GM19099 (cell line): ENCODE results near the gene CRACDL.

ENCODE experiments used
- POLR2A ChIP-seq: IDR thresholded peaks from 3 replicates; pipeline ENCODE4 v1.6.1; 2011; ENCODE audit warnings: low read depth; ENCODE audit not compliant: insufficient read length; ENCODE audit errors: extremely low read depth

Gene CRACDL

DNA sequence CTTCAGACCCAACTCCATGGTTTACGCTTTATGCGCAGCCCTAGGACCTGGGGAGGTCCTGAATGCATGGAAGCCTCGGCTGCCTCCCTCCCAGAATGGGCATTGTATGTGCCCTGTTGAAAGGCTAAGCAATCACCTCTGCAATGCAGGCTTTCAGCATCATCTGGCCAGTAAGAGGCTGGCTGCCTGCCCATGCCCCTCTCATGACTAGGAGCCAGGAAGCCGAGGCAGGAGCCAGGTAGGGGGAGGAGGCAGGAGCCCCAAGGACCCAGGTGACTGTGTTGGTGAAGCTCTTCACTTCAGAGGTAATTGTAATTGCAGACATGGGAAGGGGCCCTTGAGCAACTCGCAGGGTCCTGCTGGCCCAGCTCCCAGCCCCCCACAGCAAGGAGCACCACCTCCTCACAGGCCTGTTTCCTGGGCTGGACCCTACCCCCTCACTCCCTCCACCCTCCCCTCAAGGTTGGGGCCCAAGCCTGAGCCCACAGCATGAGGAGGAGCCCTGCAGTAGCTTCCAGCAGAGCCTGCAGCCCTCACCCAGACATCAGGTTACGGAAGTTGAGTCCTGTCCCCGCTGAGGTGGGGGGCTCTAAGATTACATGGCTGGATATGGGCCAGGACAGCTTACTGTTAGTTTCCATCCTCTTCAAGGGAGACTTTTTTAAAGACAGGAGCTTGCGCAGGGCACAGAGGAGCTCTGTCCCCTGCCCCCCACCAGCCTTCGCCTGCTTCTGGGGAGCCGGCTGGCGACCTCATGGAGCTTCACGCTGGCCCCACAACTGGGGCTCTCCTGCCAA, 21.9 kb downstream of the CRACDL start:
- TF ChIP-seq POLR2A, result no peak

DNA sequence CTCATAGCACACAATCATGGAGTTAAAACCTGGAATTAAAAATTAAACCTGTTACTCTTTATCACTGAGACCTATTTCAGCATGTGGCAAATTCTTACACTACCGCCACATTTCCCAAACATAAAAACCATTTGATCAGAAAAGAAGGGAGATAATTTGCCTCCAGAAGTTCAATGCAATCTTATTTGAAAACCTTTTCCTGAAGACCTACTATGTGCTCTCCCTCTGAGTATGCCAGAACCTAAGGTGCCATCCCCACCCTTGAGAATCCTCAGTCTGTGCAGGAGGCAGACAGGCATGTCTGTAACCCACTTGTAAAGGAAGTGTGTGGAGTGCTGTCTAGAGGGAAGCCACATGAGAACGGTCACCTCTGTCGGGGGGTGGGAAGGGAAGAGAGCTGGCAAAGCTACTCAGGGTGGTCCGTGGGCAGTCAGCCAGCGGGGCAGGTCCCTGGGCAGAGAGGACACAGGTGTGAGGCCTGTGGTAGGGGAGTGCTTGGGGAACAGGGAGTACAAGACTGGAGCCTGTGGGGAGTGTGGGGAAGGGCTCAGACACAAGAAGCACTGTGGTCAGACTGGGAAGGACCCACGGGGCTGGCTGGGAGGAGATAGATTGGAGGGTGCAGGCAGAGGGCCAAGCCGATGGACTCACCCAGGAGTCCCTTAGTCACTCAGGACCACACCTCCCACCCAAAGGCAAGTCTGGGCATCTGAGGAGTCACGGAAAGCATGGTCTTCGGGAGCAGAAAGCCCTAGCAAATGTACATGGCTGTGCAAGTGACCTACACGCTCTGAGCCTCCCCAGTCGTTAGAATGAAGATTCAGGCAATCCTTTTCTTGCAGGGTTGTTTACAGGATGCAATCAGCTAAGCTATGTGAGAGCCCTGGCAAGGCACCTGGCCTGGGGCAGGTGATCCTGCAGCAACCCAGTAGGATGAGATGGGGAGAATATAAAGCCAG, 22.8 kb downstream of the CRACDL start:
- no peak for TF ChIP-seq POLR2A

DNA sequence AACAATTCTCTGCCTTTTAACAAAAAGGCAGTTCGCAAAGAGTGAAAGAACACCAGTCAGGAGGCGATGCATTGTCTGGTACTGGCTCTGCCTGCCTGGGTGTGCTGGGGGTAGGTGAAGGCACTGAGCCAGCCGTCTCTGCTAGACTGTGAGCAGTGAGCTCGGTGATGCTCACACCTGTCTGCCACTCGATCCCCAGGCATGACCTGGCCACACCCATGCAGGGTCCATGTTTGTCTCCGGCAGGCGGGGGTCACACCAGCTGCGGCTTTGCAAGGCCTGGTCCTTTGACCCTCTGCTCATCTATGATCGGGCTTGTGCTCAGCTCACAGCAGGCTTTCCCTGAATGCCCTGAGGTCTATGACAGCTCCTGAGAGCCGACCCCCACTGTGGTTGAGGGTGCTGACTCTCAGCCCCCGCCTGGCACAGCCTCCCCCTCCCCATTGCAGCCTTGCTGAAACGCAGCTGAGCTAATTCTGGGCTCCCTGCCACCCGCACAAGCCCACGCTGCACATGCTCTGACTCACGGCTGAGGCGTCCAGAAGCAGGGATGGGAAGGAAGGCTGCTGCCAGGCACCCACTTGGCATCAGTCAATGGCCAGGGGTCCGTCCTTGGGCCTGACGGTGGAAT, 23.7 kb downstream of the CRACDL start:
- no peak for TF ChIP-seq POLR2A

DNA sequence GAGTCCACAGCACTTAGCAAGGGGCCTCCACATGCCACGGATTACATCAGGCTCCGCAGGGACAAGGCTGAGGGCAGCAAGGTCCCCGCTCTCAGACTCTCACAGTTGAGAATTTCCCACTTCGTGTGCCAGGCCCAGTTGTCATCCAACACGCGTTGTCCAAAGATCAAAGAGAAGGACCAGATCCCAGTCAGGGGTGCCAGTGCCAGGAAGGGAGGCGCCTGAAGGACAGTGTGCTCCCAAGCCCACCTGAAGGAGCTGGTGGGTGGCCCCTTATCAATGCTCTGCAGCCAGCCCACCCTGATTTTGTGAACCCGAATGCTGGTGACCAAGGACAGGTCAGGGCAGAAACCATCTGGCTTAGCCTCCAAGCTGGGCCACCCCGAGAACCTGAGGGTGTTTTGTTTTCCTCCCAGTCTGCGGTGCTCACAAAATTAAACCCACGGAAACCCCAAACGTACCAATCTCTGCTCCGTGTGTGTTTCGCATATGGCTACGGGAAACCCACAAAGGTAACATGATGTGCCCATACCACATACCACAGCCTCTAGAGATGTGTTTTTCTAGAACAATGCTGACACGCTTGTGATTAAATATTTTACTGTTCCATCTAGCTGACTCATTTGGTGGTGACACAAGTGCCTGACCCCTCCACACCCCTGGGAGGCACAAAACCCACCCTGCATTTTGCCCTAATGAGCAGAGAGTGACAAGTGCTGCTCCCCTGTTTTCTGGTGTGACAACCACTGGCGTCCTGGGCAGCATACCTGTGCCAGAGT, 24.5 kb downstream of the CRACDL start:
- no peak for TF ChIP-seq POLR2A

DNA sequence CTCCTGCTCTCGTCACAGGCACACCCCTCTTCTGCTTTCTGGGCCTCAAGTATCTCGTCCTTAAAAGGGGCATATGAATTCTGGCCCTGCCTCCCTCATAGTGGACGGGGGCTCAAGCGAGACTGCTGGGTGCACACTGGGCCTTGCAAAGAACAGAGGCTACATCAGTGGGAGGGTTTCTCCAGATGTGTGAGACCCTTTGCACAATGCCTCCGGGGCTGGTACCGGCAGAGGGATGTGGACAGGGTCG, 25.0 kb downstream of the CRACDL start:
- TF ChIP-seq POLR2A, result no peak

DNA sequence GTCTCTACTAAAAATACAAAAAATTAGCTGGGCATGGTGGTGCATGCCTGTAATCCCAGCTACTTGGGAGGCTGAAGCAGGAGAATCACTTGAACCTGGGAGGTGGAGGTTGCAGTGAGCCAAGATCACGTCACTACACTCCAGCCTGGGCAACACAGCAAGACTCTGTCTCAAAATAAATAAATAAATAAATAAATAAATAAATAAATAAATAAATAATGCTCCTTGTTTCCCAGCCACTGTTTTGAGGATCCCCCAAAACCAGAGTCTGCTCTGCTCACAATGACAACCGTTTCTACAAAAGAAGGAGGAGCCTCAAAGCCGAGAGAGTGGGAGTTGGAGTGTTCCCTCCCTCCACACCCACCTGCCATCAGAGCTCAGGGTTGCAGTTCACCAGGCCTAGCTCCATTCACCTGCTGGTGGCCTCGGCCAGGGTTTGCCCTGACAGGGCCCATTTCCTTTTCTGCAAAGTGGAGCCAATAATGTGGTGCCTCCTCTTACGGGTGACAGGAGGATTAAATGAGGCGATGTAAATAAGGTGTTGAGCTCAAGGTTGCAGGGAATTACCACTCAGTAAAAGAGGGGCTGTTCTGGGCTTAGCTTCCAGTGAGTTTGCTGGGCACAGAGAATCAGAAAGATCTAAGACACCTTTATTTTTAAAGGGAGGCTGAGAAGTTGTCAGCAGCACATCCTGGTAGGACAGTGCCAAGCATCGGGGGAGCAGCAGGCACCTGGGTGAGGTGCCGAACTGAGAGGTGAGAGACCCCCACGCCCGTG, 25.5 kb downstream of the CRACDL start:
- no peak for TF ChIP-seq POLR2A

DNA sequence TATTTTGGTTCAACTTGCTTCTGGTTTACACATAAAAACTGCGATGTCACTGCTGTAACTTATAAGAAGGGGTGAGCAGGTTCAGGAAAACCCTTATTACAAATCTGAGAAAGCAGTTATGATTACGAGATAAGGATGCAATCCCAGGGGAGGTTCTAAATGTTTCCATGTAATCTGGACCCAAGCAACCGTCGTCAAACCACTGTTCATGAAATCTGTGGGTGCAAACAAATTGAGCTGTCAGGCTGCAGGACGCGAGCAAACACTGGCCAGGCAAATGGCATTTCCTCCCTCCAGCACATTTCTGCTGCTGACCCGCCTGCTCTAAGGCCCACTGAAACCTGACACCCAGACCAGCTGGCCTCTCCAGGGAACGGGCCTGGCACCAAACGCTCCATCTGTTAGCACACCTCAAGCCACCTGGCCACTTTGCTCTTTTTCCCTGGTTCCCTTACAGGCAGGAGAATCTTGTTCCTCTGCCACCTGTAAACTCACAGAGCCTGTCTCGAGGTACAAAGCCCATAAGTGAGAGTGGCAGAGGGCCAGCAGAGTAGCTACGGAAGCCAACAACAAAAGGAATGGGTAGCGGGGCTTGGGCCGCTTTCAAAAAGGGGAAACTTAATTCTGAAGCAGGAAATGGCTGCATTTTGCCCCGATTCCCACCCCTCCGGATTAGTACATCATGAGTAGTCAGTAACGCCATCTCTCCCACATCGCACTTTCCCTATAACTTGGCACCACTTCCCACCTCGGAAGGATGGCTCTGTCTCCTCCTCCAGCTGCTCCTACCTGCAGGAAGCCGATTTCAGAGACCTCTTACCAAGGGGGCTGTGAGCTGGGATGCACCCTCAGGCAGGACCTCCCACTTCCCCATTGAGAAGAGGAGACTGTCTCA, 26.5 kb downstream of the CRACDL start:
- no peak for TF ChIP-seq POLR2A

DNA sequence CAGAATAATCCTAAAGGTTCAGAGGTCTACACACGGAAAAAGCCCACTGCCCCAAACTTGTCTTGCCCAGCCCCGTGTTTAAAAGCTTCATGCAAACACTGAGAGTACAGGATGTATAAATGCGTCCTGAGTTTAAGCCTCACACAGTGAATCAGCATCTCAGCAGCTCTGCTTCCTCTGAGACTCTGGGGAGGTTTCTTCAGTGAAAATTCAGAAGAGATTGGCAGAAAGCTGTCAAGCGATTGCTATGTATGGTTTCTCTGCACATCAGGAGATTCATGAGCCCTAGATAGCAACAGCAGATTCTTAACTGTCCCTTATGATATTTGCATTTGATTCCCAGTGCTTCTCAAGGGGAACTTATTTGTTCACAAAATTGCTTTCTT, 27.1 kb downstream of the CRACDL start:
- no peak for TF ChIP-seq POLR2A

DNA sequence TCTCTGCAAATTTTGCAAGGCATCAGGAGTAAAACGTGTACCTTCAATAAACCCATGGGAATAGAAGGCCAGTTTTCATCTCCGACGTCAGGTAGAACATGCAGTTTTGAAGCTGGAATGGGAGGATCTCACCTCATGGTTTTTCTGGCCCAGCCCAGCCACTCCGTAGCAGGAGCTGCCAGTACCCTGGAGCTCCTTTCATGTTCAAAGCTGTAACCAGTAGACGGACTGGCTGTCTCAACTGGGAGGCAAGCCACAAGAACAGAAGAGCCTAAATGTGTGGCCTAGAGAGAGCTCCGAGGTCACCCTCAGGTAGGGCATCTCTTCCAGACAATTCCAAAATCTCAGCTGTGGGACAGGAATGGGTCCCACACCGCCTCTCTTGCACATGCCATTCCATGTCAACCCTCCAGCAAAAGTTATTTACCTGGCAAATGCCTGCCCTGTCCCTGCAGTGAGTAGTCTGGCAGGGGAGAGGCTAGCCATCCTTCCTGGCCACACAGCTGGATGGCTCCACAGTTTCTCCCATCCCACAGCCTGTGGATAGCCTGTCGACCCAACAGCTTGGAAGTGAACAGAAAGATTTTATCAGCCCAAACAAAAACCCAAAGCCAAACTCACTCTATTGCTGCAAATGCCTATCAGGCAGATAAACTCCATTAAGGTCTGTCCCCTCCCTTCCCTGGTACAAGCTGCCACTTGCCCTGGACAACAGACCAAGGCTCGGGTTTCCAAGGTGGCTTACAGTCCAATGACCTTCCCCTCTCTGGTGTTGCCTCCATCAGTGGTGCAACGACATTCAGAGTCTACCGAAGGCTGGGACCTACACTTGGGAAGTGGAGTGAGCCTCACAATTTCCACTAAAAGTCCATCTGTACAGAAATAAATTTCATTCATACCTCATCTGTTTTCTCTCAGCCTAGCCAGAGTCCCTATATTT, 27.8 kb downstream of the CRACDL start:
- TF ChIP-seq POLR2A, result no peak

DNA sequence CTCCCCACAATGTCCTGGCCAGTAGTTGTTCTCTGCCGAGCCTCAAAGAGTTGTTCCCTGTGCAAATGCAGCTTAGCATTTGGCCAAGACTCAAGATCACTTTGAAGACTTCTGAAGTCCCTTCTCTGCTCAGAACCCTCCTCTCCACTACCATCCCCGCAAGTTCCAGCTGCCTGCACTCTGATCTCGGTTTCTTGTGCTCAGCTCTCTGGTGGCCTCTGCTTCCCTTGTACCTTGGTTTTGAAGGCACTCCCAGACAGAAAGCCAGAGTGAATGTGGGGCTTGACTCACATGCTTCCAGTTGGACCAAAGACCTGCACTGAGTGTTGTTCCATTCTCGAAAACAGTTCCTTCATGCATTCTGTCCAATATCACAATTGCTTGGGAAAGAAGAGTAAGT, 28.6 kb downstream of the CRACDL start:
- TF ChIP-seq POLR2A, result no peak

DNA sequence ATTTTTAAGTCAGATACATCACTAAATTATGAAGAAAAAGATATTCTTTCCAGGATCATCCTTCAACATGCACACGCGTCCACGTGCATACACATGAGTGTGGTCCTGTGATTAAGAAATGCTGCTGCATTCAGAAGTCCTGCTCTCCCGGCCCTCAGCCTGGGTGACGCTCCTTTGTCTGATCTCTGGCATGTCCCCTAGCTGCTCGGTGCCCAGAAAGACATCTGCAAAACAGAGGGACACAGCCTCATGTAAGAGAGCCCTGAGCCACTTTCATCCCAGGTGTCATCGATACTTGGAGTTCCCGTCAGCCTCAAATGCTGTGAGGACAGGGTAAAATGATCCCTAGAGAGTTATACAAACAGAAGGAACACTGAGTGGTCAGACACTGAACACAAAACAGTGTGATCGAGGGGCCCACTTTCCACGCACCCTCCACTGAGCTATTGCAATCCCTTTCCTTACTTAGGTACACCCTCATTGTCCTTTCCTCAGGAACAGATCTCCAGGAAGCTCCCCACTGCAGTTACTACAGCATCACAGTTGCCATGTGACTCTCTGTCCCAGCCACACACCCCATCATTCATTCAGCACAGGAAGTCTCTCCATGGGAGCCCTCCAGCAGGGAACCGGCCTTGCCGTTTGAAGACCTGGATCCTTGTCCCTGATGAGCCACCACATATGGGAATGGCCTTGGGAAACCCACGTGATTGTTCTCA, 32.1 kb downstream of the CRACDL start:
- TF ChIP-seq POLR2A, result no peak

DNA sequence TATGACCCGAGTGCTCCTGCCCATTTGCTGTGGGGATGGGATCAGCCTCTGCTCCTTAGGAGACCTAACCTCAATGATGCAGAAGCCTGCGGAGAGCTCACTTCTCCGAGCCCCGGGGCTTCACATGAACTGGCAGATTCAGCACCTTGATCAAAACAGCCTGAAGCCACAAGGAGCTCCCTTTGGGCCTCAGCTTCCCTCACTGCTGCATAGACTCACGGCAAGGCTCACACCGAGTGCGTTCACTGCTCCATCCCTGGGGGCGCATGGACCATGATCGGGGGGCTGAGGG, 33.0 kb downstream of the CRACDL start:
- TF ChIP-seq POLR2A, result no peak
